Endodermal cell (in vitro differentiated cells): Measurements from ENCODE around the gene RAC2. TPM values are rescaled to one million over a fixed set of nuclear protein-coding genes. Genes with fewer than 3 reads are reported as not detected.

Source experiments
- DNase-seq: peaks from one replicate; pipeline ENCODE4 v3.0.0-alpha.2; 2017
- H3K27ac ChIP-seq: 2 replicates; pipeline ENCODE4 v1.5.1; 2013; ENCODE audit warnings: mild to moderate bottlenecking, low read depth, low read length, moderate library complexity
- H3K27me3 ChIP-seq: 2 replicates; pipeline ENCODE4 v1.6.1; 2013; ENCODE audit warnings: mild to moderate bottlenecking, low read length, moderate library complexity; ENCODE audit not compliant: insufficient read depth, control insufficient read depth, poor library complexity, severe bottlenecking
- H3K36me3 ChIP-seq: 2 replicates; pipeline ENCODE4 v1.7.0; 2013; ENCODE audit warnings: mild to moderate bottlenecking, low read length, moderate library complexity; ENCODE audit not compliant: control insufficient read depth, insufficient read depth
- H3K4me1 ChIP-seq: one replicate; pipeline ENCODE4 v1.7.0; 2013; ENCODE audit warnings: low read length; ENCODE audit not compliant: control insufficient read depth, insufficient read depth
- H3K4me3 ChIP-seq: 2 replicates; pipeline ENCODE4 v1.5.1; 2013; ENCODE audit warnings: mild to moderate bottlenecking, low read length, moderate library complexity
- H3K9ac ChIP-seq: 2 replicates; pipeline ENCODE4 v1.6.1; 2013; ENCODE audit warnings: mild to moderate bottlenecking, low read length, moderate library complexity; ENCODE audit not compliant: poor library complexity, severe bottlenecking; ENCODE audit errors: extremely low read depth
- H3K9me3 ChIP-seq: 2 replicates; pipeline ENCODE4 v1.6.1; 2013; ENCODE audit warnings: mild to moderate bottlenecking, low read length, moderate library complexity; ENCODE audit not compliant: control insufficient read depth
- H3K27ac Mint-ChIP-seq: 2 replicates; pipeline ENCODE4 v1.8.0; 2020; ENCODE audit warnings: mixed read lengths
- H3K27me3 Mint-ChIP-seq: 2 replicates; pipeline ENCODE4 v1.8.0; 2021; ENCODE audit warnings: mild to moderate bottlenecking, mixed read lengths; ENCODE audit not compliant: insufficient read depth
- H3K36me3 Mint-ChIP-seq: 2 replicates; pipeline ENCODE4 v1.8.0; 2020; ENCODE audit warnings: low read depth, mixed read lengths
- H3K4me1 Mint-ChIP-seq: 2 replicates; pipeline ENCODE4 v1.8.0; 2020; ENCODE audit warnings: mixed read lengths
- H3K4me3 Mint-ChIP-seq: 2 replicates; pipeline ENCODE4 v1.8.0; 2020; ENCODE audit warnings: mild to moderate bottlenecking, moderate library complexity, mixed read lengths
- H3K9me3 Mint-ChIP-seq: 2 replicates; pipeline ENCODE4 v1.8.0; 2020; ENCODE audit warnings: mild to moderate bottlenecking, mixed read lengths
- WGBS, 2 experiments: methylation state at CpG; one replicate each; pipeline versions ENCODE4 v1.1.5 to v1.1.7; 2013; ENCODE audit warnings: missing lambda C conversion rate in 2 of 2, mixed read lengths in 1 of 2; ENCODE audit not compliant: insufficient coverage in 1 of 2, insufficient read length in 1 of 2; 5-methylcytosine and 5-hydroxymethylcytosine counted together
- total RNA-seq, 2 donors: library from RNA; stranded (reverse); fragmentation: NEBNext Ultra II Directional in 1 of 2; extraction: Animal tissue kit (Norgen Biotek cat#: 25700) in 1 of 2; gene quantifications; 2 replicates in 1 of 2; 3 replicates in 1 of 2; pipeline ENCODE4 v1.2.1, GENCODE V29; 2021
- TF ChIP-seq, protein P1 (sequence below): fragments of 200-600 bp; sonication (generic); conservative IDR thresholded peaks from 2 replicates; pipeline ENCODE4 v1.5.0; 2021; ENCODE audit warnings: antibody characterized with exemption, mild to moderate bottlenecking

The RAC2 gene
- total RNA-seq, 2 donors from 2014 or later, result 4.5 to 5.6 TPM

DNA sequence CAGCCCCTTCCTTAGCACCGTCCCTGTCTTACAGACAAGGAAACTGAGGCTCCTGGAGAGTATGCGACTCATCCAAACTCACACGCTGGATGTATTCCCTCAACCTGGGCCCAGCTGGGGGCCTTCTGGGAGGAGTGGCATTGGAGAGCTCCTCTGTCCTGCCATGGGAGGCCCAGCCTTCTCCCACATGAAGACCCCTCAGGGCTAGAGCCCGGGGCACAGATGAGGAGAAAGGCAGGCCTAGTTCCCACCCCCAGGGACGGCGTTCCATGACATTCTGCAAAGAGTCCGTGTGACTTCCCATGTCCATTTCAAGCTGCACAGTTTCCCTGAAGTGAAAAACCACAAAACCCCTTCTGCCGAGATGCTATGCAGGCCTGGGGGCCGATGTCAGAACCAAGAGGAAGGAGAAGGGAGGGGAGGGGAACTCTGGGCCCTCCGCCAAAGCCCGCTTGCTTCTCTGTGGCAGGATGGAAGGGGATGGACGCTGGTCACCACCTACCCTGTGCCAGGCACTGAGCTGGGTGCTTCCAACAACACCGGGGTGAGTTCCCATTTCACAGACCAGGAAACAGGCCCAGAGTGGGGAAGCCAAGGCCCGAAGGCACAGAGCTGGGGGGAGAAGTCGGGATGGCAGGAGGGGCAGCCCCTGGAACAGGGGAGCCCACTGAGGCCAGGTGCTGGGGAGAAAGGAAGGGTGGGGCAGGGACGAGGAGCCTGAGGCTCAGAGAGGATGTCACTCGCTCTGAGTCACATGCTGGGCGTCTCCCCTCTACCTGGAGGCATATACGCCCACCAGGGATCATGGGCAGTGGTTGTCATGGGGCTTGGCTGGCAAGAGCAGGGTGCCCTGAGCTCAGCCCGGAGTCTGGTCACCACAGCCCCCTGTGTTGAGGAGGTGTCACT is 15.7 kb downstream of the RAC2 start:
- H3K27ac Mint-ChIP-seq, result no peak overlapping the region
- H3K36me3 Mint-ChIP-seq, result no peaks in the 10 kb centered on the region
- TF ChIP-seq, protein P1, sequence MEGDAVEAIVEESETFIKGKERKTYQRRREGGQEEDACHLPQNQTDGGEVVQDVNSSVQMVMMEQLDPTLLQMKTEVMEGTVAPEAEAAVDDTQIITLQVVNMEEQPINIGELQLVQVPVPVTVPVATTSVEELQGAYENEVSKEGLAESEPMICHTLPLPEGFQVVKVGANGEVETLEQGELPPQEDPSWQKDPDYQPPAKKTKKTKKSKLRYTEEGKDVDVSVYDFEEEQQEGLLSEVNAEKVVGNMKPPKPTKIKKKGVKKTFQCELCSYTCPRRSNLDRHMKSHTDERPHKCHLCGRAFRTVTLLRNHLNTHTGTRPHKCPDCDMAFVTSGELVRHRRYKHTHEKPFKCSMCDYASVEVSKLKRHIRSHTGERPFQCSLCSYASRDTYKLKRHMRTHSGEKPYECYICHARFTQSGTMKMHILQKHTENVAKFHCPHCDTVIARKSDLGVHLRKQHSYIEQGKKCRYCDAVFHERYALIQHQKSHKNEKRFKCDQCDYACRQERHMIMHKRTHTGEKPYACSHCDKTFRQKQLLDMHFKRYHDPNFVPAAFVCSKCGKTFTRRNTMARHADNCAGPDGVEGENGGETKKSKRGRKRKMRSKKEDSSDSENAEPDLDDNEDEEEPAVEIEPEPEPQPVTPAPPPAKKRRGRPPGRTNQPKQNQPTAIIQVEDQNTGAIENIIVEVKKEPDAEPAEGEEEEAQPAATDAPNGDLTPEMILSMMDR, result no peak
- Histone ChIP-seq H3K27ac (no peak overlapping the region), H3K4me3 (no peak overlapping the region), H3K4me1 (no peaks in the 10 kb centered on the region), H3K9ac (no peak overlapping the region), H3K36me3 (no peaks in the 10 kb centered on the region), H3K9me3 (no peaks in the 10 kb centered on the region), H3K27me3 (no peaks in the 10 kb centered on the region)
- H3K9me3 Mint-ChIP-seq, result no peaks in the 10 kb centered on the region
- DNase-seq, result no peak
- WGBS, 2 experiments, result 86 to 87% methylated on average over 10 to 20 of the region's 20 CpGs
- no peak overlapping the region for H3K4me3 Mint-ChIP-seq
- no peaks in the 10 kb centered on the region for H3K4me1 Mint-ChIP-seq
- no peaks in the 10 kb centered on the region for H3K27me3 Mint-ChIP-seq

DNA sequence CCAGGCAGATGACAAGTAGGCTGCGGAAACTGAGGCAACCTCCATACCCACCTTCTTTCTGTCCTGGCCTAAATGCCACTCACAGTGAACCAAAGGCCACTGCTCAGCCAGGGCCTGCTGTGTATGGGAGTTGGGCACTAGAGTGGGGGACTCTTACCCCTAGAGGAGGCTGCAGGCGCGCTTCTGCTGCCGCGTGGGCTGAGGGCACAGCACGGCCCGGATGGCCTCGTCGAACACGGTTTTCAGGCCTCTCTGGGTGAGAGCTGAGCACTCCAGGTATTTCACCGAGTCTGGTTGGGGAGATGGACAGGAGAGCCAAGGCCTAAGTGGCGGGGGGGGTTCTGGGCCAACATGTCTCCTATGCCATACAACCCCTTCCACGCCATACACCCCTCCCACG is 17.6 kb downstream of the RAC2 start:
- no peak overlapping the region for H3K27ac Mint-ChIP-seq
- H3K4me1 Mint-ChIP-seq, result no peaks in the 10 kb centered on the region
- no peaks in the 10 kb centered on the region for H3K27me3 ChIP-seq
- H3K36me3 Mint-ChIP-seq, result no peaks in the 10 kb centered on the region
- no peaks in the 10 kb centered on the region for H3K9me3 ChIP-seq
- WGBS, 2 experiments, result 94 to 97% methylated on average over 6 to 12 of the region's 14 CpGs
- H3K9me3 Mint-ChIP-seq, result peaks cover 9% of the 10 kb centered on the region
- no peaks in the 10 kb centered on the region for H3K4me1 ChIP-seq
- H3K27me3 Mint-ChIP-seq, result peaks cover 6% of the 10 kb centered on the region
- H3K4me3 Mint-ChIP-seq, result no peak overlapping the region
- no peak overlapping the region for H3K27ac ChIP-seq
- TF ChIP-seq, protein P1, result no peak
- no peak for DNase-seq
- no peaks in the 10 kb centered on the region for H3K36me3 ChIP-seq
- H3K9ac ChIP-seq, result no peak overlapping the region
- no peak overlapping the region for H3K4me3 ChIP-seq

DNA sequence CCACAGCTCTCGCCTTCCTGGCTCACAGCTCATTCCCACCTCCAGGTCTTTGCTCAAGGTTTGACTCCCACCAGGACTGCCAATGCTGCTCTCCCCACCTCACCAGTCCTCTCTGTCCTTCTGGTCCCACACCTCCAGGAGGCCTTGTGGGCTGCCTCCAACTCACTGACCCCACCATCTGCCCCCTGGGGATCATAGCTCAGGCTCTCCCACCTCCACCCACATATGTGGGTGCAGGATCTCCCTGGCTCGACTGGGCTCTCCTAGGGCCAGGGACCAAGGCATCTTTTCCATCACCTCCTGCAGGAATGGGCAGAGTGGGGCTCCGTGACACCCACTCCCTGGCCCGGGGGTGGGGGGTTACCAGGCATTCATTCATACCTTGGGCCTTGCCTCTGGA is 18.0 kb downstream of the RAC2 start:
- Histone ChIP-seq H3K9ac (no peak overlapping the region), H3K27ac (no peak overlapping the region), H3K9me3 (no peaks in the 10 kb centered on the region), H3K36me3 (no peaks in the 10 kb centered on the region), H3K4me3 (no peak overlapping the region), H3K27me3 (no peaks in the 10 kb centered on the region), H3K4me1 (no peaks in the 10 kb centered on the region)
- WGBS, 2 experiments, result 91 to 100% methylated on average over 3 to 4 of the region's 4 CpGs
- Mint-ChIP-seq H3K9me3 (peaks cover 12% of the 10 kb centered on the region), H3K27ac (no peak overlapping the region), H3K36me3 (no peaks in the 10 kb centered on the region), H3K27me3 (peaks cover 6% of the 10 kb centered on the region), H3K4me1 (no peaks in the 10 kb centered on the region), H3K4me3 (no peak overlapping the region)
- TF ChIP-seq, protein P1, result no peak
- DNase-seq, result no peak
